ENCODE data around the gene YPEL3.
"Not testable (repeated sequence)": the region's sequence is repeated elsewhere in the genome, so short reads cannot be mapped to it uniquely, and the experiment has no call there.

The YPEL3 gene

GRCh38 chr16:30116291-30117207 is 20.5 kb upstream of the YPEL3 start:
- DNase-seq (ENCODE audit: low spot score): no peak

GRCh38 chr16:30115238-30115637 is 19.2 kb upstream of the YPEL3 start:
- no peak for DNase-seq (ENCODE audit: low spot score)

GRCh38 chr16:30114833-30115232 is 18.8 kb upstream of the YPEL3 start:
- DNase-seq (ENCODE audit: low spot score): not testable (repeated sequence)

GRCh38 chr16:30114411-30114810 is 18.4 kb upstream of the YPEL3 start:
- DNase-seq (ENCODE audit: low spot score): no peak

- no peak for DNase-seq (ENCODE audit: low spot score)
Observed at GRCh38 chr16:30113711-30114333, 17.8 kb upstream of the YPEL3 start.

- DNase-seq (ENCODE audit: low spot score): no peak
Observed at GRCh38 chr16:30113031-30113710, 17.2 kb upstream of the YPEL3 start, which contains the start of gene GDPD3. TSS of gene GDPD3 (minus strand) at chr16:30113537. CDS start at chr16:30113478, 59 bp downstream.

- peak; percentile 75 for DNase-seq (ENCODE audit: low spot score)
Observed at GRCh38 chr16:30112197-30113030, 16.4 kb upstream of the YPEL3 start.

GRCh38 chr16:30110661-30111060 is 14.6 kb upstream of the YPEL3 start:
- peak; percentile 64 for DNase-seq (ENCODE audit: low spot score)

- no peak for DNase-seq (ENCODE audit: low spot score)
Observed at GRCh38 chr16:30108059-30108850, 12.2 kb upstream of the YPEL3 start.

- DNase-seq (ENCODE audit: low spot score): no peak
Observed at GRCh38 chr16:30104492-30104891, 8.5 kb upstream of the YPEL3 start.

- no peak for DNase-seq (ENCODE audit: low spot score)
Observed at GRCh38 chr16:30104090-30104489, 8.1 kb upstream of the YPEL3 start.

- DNase-seq (ENCODE audit: low spot score): no peak
Observed at GRCh38 chr16:30096862-30097563, 1.0 kb upstream of the YPEL3 start.

- no peak for DNase-seq (ENCODE audit: low spot score)
Observed at GRCh38 chr16:30095166-30096078, 591 bp downstream of the YPEL3 start.

GRCh38 chr16:30094541-30095165 is 1.4 kb downstream of the YPEL3 start:
- DNase-seq (ENCODE audit: low spot score): no peak

- DNase-seq (ENCODE audit: low spot score): peak; percentile 79
Observed at GRCh38 chr16:30092373-30093010, 3.5 kb downstream of the YPEL3 start.

- peak; percentile 94 for DNase-seq (ENCODE audit: low spot score)
Observed at GRCh38 chr16:30091474-30092372, 4.3 kb downstream of the YPEL3 start, which contains the start of gene TBX6. TSS of gene TBX6 (minus strand) at chr16:30091924. CDS start at chr16:30091193, 731 bp downstream.

Data from D341Med (cell line).